ENCODE measurements around the gene KCNQ1OT1.

DNA sequence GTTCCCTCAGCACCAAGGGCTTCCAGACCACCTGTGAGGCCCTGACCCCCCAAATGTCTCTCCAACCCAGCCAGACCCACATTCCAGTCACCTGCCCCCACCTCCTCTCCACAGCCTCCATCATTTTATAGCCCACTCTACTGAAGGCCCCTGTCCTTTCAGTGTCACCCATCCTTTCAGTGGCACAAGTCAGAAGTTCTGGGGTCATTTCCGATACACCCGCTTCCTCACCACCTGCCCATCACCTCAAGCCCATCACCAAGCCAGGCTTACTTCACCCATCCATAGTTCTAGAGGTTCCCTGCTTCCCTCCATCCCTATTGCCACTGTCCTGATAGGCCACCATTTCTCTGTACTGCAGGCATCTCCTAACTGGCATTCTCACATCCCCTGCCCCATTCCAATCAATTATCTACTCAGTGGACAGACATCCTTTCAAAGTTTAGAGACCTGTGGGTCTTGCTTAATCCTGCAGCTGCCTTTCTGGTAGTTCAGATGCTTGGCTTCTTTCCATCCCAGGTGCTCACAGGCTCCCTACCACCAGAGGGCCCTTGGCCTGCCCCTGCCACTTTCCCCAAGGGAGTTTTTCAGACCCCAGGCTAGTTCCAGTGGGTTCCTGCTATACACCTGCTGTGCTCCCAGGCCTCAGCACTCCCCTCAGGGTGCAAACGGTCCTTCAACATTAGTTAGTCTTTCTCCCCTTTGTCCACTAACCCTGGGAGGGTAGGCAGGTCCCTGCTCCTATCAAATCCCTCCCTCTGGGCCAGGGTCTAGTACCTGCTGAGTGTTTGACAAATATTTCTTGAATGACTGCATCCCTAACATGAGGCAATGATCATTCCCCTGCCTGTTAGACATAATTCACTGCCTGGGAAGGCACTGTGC lies 7.6 kb downstream of the KCNQ1OT1 start:
- TF ChIP-seq, protein P1, sequence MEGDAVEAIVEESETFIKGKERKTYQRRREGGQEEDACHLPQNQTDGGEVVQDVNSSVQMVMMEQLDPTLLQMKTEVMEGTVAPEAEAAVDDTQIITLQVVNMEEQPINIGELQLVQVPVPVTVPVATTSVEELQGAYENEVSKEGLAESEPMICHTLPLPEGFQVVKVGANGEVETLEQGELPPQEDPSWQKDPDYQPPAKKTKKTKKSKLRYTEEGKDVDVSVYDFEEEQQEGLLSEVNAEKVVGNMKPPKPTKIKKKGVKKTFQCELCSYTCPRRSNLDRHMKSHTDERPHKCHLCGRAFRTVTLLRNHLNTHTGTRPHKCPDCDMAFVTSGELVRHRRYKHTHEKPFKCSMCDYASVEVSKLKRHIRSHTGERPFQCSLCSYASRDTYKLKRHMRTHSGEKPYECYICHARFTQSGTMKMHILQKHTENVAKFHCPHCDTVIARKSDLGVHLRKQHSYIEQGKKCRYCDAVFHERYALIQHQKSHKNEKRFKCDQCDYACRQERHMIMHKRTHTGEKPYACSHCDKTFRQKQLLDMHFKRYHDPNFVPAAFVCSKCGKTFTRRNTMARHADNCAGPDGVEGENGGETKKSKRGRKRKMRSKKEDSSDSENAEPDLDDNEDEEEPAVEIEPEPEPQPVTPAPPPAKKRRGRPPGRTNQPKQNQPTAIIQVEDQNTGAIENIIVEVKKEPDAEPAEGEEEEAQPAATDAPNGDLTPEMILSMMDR (IDR thresholded peaks at IDR 0.05) = no peak
- TF ChIP-seq POLR2A (IDR thresholded peaks at IDR 0.05) = no peak
